HEK293 (cell line): ENCODE measurements around the gene CRISP2.

ENCODE experiments used
- CTCF ChIA-PET: fragments of 350-600 bp; formaldehyde crosslinking; extraction: SDS; loops from one replicate; lab custom pipeline; 2021; ENCODE audit warnings: antibody characterized with exemption; lab: Yijun Ruan, JAX
- POLR2A ChIA-PET: fragments of 300-600 bp; formaldehyde crosslinking; extraction: SDS; loops from one replicate; lab custom pipeline; 2020; ENCODE audit warnings: antibody characterized with exemption, inconsistent platforms; lab: Yijun Ruan, JAX
- H3K27ac ChIP-seq: fragments of 200-500 bp; sonication (Bioruptor generic); 2 replicates; pipeline ENCODE4 v1.5.1; 2014; ENCODE audit warnings: low read depth, low read length, control low read depth, inconsistent platforms; ENCODE audit errors: extremely low read depth
- H3K36me3 ChIP-seq, 2 experiments: fragments of 200-500 bp in 1 of 2; sonication (Bioruptor generic) in 1 of 2; 1 replicate in 1 of 2; 2 replicates in 1 of 2; pipeline ENCODE4 v1.5.1; 2014 to 2017; ENCODE audit warnings: inconsistent platforms in 2 of 2, low read length in 2 of 2; ENCODE audit not compliant: control insufficient read depth in 2 of 2, insufficient read depth in 1 of 2
- H3K4me1 ChIP-seq: fragments of 200-500 bp; sonication (Bioruptor generic); 2 replicates; pipeline ENCODE4 v1.5.1; 2014; ENCODE audit warnings: mild to moderate bottlenecking, low read length, inconsistent platforms; ENCODE audit not compliant: control insufficient read depth, insufficient read depth
- H3K4me3 ChIP-seq: 2 replicates; pipeline ENCODE4 v1.5.1; 2011; ENCODE audit warnings: low read depth, mild to moderate bottlenecking, control low read depth, low read length, moderate library complexity
- H3K9me3 ChIP-seq: fragments of 200-500 bp; sonication (Bioruptor generic); 2 replicates; pipeline ENCODE4 v1.5.1; 2014; ENCODE audit warnings: low read depth, low read length, inconsistent platforms; ENCODE audit not compliant: control insufficient read depth, insufficient read depth
- BCL11A ChIP-seq: fragments of 450-650 bp; formaldehyde crosslinking; IDR thresholded peaks from 2 replicates; pipeline ENCODE4 v1.5.1; 2016; ENCODE audit warnings: low read depth, missing biosample characterization, missing genetic modification characterization
- KLF9 ChIP-seq: fragments of 450-650 bp; formaldehyde crosslinking; IDR thresholded peaks from 2 replicates; pipeline ENCODE4 v1.5.1; 2016; ENCODE audit warnings: missing biosample characterization, missing genetic modification characterization, low read depth
- MEIS1 ChIP-seq: sonication (generic); formaldehyde crosslinking; IDR thresholded peaks from 2 replicates; pipeline ENCODE4 v1.8.1; 2022; ENCODE audit warnings: missing genetic modification reagents, mild to moderate bottlenecking, borderline replicate concordance
- TRIM28 ChIP-seq: IDR thresholded peaks from 2 replicates; pipeline ENCODE4 v1.6.1; 2011; ENCODE audit warnings: low read length, control low read depth, borderline replicate concordance
- ZNF114 ChIP-seq: fragments of 450-650 bp; formaldehyde crosslinking; IDR thresholded peaks from 2 replicates; pipeline ENCODE4 v1.5.0; 2017; ENCODE audit warnings: missing biosample characterization, missing genetic modification characterization
- ZNF175 ChIP-seq: fragments of 450-650 bp; formaldehyde crosslinking; IDR thresholded peaks from 2 replicates; pipeline ENCODE4 v1.5.1; 2016; ENCODE audit warnings: missing biosample characterization, missing genetic modification characterization
- ZNF211 ChIP-seq: fragments of 450-650 bp; formaldehyde crosslinking; IDR thresholded peaks from 2 replicates; pipeline ENCODE4 v1.5.1; 2016; ENCODE audit warnings: low read depth, missing biosample characterization, missing genetic modification characterization
- ZNF311 ChIP-seq: fragments of 450-650 bp; formaldehyde crosslinking; IDR thresholded peaks from 2 replicates; pipeline ENCODE4 v1.5.1; 2017; ENCODE audit warnings: missing biosample characterization, missing genetic modification characterization, borderline replicate concordance
- ZNF510 ChIP-seq: fragments of 450-650 bp; formaldehyde crosslinking; IDR thresholded peaks from 2 replicates; pipeline ENCODE4 v1.5.1; 2018; ENCODE audit warnings: mild to moderate bottlenecking, missing genetic modification characterization, missing biosample characterization; ENCODE audit not compliant: insufficient replicate concordance
- ZNF521 ChIP-seq: fragments of 450-650 bp; formaldehyde crosslinking; IDR thresholded peaks from 2 replicates; pipeline ENCODE4 v1.5.1; 2017; ENCODE audit warnings: missing biosample characterization, mild to moderate bottlenecking, missing genetic modification characterization
- ZNF558 ChIP-seq: fragments of 450-650 bp; formaldehyde crosslinking; IDR thresholded peaks from 2 replicates; pipeline ENCODE4 v1.5.1; 2016; ENCODE audit warnings: missing biosample characterization, missing genetic modification characterization
- ZNF670 ChIP-seq: fragments of 450-650 bp; formaldehyde crosslinking; IDR thresholded peaks from 2 replicates; pipeline ENCODE4 v1.5.1; 2016; ENCODE audit warnings: missing biosample characterization, missing genetic modification characterization, low read depth
- ZNF76 ChIP-seq: fragments of 450-650 bp; formaldehyde crosslinking; IDR thresholded peaks from 2 replicates; pipeline ENCODE4; 2016; ENCODE audit warnings: low read depth, missing biosample characterization, missing genetic modification characterization, borderline replicate concordance
- TF ChIP-seq, protein P1 (sequence below): fragments of 450-650 bp; formaldehyde crosslinking; IDR thresholded peaks from 2 replicates; pipeline ENCODE4 v1.5.1; 2016; ENCODE audit warnings: missing biosample characterization, missing genetic modification characterization
- TF ChIP-seq, protein P2 (sequence below): fragments of 450-650 bp; formaldehyde crosslinking; IDR thresholded peaks from 2 replicates; pipeline ENCODE4 v1.5.1; 2016; ENCODE audit warnings: missing biosample characterization, missing genetic modification characterization, low read depth
- TF ChIP-seq, protein P3 (sequence below): fragments of 450-650 bp; IDR thresholded peaks from 2 replicates; pipeline ENCODE4 v1.5.1; 2018; ENCODE audit warnings: missing biosample characterization, missing genetic modification characterization
- TF ChIP-seq, protein P4 (sequence below): fragments of 450-650 bp; formaldehyde crosslinking; IDR thresholded peaks from 2 replicates; pipeline ENCODE4 v1.5.1; 2016; ENCODE audit warnings: missing biosample characterization, missing genetic modification characterization
- TF ChIP-seq, protein P5 (sequence below): IDR thresholded peaks from 2 replicates; pipeline ENCODE4 v1.6.1; 2011; ENCODE audit warnings: mild to moderate bottlenecking, low read depth, low read length, borderline replicate concordance

Gene CRISP2

DNA sequence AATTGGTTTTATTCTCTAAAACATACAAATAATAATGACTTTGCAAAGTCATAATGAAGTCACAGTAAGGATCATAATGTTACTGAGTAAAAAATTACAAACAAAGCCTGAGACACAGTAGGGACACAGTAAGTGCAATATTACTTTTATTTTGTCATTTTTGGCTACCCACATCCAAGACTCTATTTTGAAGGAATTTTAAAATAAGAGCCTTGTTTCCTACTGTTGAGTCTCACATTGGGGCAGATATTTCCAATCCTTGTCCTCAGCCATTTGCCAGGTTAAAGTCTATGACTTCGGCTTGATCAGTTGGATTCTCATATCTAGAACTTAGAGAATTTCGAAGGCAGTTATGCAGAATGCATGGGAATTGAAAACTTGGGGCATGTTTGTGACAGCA is 65.9 kb downstream of the CRISP2 start:
- no peak for TF ChIP-seq BCL11A (tag by site-specific recombination)
- ChIA-PET POLR2A (no interaction called here), CTCF (no interaction called here)
- no peaks in the 10 kb centered on the region for H3K4me1 ChIP-seq
- H3K4me3 ChIP-seq, result no peak overlapping the region
- H3K36me3 ChIP-seq, result no peaks in the 10 kb centered on the region
- no peak overlapping the region for H3K27ac ChIP-seq
- no peaks in the 10 kb centered on the region for H3K9me3 ChIP-seq

DNA sequence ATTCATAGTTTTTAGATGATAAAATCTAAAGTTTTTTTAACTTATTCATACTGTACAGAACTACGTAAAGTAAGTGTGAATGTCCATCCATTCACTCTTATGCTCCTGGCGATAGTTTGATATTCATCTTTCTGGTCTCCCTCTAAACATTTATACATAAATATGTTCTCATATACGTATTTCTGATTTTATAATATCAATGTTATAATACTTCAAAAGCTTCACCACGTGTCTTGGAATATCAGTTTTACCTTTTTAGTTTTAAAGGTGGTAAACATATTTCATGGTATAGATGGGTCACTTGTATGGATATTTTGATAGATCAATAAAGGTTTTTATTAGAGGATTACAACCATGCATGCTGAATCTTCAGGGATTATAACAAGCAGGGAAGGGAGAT is 66.4 kb downstream of the CRISP2 start:
- ChIA-PET CTCF (interaction anchor here (1.1 kb wide), 1 partner anchor 40 kb away, joined by 5 read pairs; no protein-coding TSS in a partner anchor), POLR2A (no interaction called here)
- Histone ChIP-seq H3K4me1 (no peaks in the 10 kb centered on the region), H3K4me3 (no peak overlapping the region), H3K36me3 (no peaks in the 10 kb centered on the region), H3K27ac (no peak overlapping the region), H3K9me3 (no peaks in the 10 kb centered on the region)
- no peak for TF ChIP-seq BCL11A (tag by site-specific recombination)
- TF ChIP-seq, protein P1, sequence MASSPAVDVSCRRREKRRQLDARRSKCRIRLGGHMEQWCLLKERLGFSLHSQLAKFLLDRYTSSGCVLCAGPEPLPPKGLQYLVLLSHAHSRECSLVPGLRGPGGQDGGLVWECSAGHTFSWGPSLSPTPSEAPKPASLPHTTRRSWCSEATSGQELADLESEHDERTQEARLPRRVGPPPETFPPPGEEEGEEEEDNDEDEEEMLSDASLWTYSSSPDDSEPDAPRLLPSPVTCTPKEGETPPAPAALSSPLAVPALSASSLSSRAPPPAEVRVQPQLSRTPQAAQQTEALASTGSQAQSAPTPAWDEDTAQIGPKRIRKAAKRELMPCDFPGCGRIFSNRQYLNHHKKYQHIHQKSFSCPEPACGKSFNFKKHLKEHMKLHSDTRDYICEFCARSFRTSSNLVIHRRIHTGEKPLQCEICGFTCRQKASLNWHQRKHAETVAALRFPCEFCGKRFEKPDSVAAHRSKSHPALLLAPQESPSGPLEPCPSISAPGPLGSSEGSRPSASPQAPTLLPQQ, result no peak

DNA sequence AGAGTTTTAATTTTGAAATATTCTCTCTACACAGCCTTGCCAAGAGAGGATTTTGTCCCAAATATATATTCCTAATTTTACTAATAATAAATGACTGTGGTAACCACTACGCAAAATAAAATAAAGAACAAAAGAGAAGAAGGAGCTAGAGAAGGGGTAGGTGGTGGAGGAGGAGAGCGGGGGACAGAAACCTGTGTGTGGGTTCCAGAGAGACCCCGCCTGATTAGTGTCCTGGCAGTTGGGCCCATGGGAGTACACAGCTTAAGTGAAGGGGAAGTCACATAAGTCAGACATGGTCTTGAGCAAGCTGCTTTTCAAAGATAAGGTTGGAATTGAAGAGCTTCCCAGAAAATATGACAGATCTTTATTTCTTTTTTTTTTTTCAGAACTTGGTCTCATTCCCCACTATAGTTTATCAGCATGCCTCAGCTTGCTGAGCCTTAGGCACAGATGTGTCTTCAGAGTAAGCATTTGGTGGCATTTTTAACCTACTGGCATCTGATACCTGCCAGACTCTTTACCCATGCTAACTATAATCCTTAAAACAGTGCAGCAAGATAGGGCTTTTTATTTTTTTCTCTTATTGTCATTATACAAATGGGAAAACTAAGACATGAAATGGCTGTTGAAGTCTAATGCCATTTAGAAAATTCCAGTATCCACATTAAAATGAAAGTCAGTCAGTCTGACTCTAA is 67.1 kb downstream of the CRISP2 start:
- Histone ChIP-seq H3K9me3 (no peaks in the 10 kb centered on the region), H3K4me3 (no peak overlapping the region), H3K27ac (no peak overlapping the region), H3K4me1 (no peaks in the 10 kb centered on the region), H3K36me3 (no peaks in the 10 kb centered on the region)
- ChIA-PET CTCF (interaction anchor here (0.7 to 1.1 kb wide), 2 partner anchors 26 to 40 kb away, joined by 3 to 5 read pairs; no protein-coding TSS in a partner anchor), POLR2A (no interaction called here)
- TF ChIP-seq, protein P2, sequence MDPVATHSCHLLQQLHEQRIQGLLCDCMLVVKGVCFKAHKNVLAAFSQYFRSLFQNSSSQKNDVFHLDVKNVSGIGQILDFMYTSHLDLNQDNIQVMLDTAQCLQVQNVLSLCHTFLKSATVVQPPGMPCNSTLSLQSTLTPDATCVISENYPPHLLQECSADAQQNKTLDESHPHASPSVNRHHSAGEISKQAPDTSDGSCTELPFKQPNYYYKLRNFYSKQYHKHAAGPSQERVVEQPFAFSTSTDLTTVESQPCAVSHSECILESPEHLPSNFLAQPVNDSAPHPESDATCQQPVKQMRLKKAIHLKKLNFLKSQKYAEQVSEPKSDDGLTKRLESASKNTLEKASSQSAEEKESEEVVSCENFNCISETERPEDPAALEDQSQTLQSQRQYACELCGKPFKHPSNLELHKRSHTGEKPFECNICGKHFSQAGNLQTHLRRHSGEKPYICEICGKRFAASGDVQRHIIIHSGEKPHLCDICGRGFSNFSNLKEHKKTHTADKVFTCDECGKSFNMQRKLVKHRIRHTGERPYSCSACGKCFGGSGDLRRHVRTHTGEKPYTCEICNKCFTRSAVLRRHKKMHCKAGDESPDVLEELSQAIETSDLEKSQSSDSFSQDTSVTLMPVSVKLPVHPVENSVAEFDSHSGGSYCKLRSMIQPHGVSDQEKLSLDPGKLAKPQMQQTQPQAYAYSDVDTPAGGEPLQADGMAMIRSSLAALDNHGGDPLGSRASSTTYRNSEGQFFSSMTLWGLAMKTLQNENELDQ (tag by site-specific recombination), result no peak
- TF ChIP-seq MEIS1 (CRISPR knock-in tag), result no peak
- TF ChIP-seq, protein P3, sequence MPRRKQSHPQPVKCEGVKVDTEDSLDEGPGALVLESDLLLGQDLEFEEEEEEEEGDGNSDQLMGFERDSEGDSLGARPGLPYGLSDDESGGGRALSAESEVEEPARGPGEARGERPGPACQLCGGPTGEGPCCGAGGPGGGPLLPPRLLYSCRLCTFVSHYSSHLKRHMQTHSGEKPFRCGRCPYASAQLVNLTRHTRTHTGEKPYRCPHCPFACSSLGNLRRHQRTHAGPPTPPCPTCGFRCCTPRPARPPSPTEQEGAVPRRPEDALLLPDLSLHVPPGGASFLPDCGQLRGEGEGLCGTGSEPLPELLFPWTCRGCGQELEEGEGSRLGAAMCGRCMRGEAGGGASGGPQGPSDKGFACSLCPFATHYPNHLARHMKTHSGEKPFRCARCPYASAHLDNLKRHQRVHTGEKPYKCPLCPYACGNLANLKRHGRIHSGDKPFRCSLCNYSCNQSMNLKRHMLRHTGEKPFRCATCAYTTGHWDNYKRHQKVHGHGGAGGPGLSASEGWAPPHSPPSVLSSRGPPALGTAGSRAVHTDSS, result no peak
- TF ChIP-seq ZNF510 (tag by site-specific recombination), result no peak
- no peak for TF ChIP-seq KLF9 (tag by site-specific recombination)
- TF ChIP-seq, protein P4, sequence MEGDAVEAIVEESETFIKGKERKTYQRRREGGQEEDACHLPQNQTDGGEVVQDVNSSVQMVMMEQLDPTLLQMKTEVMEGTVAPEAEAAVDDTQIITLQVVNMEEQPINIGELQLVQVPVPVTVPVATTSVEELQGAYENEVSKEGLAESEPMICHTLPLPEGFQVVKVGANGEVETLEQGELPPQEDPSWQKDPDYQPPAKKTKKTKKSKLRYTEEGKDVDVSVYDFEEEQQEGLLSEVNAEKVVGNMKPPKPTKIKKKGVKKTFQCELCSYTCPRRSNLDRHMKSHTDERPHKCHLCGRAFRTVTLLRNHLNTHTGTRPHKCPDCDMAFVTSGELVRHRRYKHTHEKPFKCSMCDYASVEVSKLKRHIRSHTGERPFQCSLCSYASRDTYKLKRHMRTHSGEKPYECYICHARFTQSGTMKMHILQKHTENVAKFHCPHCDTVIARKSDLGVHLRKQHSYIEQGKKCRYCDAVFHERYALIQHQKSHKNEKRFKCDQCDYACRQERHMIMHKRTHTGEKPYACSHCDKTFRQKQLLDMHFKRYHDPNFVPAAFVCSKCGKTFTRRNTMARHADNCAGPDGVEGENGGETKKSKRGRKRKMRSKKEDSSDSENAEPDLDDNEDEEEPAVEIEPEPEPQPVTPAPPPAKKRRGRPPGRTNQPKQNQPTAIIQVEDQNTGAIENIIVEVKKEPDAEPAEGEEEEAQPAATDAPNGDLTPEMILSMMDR (tag by site-specific recombination), result no peak
- no peak for TF ChIP-seq ZNF76
- TF ChIP-seq ZNF558 (tag by site-specific recombination), result no peak
- no peak for TF ChIP-seq ZNF211 (tag by site-specific recombination)
- TF ChIP-seq ZNF175 (tag by site-specific recombination), result no peak
- no peak for TF ChIP-seq ZNF670 (tag by site-specific recombination)
- no peak for TF ChIP-seq ZNF311
- TF ChIP-seq TRIM28, result no peak
- TF ChIP-seq, protein P5, sequence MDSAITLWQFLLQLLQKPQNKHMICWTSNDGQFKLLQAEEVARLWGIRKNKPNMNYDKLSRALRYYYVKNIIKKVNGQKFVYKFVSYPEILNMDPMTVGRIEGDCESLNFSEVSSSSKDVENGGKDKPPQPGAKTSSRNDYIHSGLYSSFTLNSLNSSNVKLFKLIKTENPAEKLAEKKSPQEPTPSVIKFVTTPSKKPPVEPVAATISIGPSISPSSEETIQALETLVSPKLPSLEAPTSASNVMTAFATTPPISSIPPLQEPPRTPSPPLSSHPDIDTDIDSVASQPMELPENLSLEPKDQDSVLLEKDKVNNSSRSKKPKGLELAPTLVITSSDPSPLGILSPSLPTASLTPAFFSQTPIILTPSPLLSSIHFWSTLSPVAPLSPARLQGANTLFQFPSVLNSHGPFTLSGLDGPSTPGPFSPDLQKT, result no peak
- TF ChIP-seq ZNF114 (tag by site-specific recombination), result no peak
- no peak for TF ChIP-seq ZNF521
